LoVo (cell line): ENCODE results near the gene CLMN.
"Not testable (repeated sequence)": the region's sequence is repeated elsewhere in the genome, so short reads cannot be mapped to it uniquely, and the experiment has no call there.

Experiments
- DNase-seq: peaks from one replicate; pipeline ENCODE4 v3.0.0-alpha.2; 2016; ENCODE audit warnings: low spot score

The CLMN gene

GRCh38 chr14:95163666-95164065, 156.0 kb downstream of the CLMN start:
- no peak for DNase-seq

DNA sequence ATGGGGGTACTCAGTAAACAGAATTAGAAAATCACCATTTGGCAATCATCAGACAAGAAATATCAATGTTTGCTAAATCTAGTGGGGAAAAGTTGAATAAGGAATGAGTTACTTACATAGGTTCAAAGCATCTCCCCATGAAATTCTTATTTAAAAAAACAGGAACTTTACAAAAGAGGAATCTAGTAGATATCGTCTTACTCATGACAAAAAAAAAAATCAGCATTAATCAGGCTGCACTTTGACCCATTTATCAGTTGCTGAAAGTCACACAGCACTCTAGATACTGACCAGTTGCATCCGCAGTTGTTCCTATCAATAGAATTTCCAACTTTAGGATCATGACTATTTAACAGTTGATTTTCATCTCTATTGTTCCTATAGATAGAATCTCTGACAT, 156.6 kb downstream of the CLMN start:
- DNase-seq: no peak

- DNase-seq: no peak
Observed at GRCh38 chr14:95162641-95163040, 157.1 kb downstream of the CLMN start.

DNA sequence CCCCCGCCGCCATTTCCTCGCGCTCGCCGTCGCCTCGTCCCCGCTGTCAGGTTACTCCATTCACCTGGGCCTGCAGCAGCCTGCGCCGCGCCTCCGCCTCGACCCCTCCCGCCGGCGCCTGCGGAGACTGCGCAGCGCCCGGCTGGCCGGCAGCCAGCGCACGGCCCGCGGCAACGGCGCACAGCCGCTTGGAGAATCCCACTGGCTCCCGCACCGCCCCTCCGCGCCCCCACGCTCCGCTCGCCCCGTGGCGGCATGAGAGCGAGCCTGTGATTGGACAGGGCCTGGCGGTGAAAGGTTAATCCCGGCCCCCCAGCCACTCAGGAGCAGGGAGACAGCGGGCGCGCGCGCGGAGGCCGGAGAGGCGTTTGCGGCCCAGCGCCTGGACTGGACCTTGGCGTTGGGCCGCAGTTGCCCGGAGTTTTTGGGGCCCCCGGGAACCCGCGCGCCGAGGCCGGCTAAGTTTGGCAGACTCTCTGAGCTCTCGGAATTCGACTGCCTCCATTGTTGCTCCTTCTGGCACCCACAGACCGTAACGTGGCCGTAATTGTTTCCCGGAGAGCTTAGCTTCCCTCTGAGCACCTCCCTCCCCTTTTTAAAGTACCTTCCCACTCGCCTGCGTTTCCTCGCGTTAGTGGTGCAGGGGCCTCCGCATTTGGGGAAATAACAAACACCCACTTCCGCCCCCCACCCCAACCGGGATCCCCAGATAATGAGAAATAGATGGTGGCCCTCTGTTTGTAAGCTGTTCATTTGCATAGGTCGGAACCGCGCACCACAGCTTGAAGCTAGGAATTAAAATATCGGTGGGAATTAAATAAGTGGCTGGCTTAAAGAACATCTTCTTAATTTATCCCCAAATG, 162.2 kb downstream of the CLMN start, which contains the start of gene DICER1:
Gene DICER1 (minus strand): TSS at position 203 of the 863 bp plus-strand sequence. CDS start 24,071 bp downstream, outside the sequence.
- DNase-seq: peak; percentile 91

- DNase-seq: no peak
Observed at GRCh38 chr14:95157048-95157326, 162.7 kb downstream of the CLMN start.

DNA sequence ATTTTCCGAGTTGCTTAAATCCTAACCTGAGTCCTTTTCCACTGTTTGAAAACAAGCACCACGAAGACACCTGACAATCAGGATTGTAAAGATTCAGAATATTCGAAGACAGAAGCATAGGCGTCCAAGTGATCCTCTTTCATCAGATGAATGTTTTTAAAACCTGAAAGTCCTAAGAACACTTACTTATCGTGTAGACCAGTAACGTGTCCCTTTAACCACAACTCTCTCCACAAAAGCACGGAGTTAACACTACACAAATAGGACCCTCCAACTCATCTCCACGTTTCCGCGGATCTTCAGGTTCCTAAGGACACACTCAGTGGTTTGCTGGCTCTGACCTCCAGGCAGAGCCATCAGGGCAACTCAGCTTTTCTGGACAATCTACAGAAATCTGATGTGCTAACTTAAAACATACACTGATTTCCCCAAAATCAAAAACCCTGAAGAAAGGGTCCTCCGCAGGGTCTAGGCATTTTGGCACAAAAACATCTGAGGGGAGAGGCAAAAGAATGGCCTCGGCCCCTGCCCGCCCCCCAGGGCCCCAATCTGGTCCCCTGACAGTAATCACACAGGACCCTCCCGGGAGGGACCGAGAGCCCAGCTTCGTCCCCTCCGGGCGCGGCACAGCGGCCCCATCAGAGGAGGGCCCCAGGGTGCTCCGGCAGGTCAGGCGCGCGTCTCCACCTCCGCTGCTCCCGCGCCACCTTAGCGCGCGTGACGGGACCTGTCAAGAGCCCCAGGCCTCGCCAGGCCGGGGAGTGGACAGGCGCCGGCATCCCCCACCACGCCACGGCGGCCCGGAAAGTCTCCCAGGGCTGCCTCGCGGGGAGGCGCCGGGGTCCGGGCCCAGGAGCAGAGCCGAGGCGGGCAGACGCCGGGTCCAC, 163.3 kb downstream of the CLMN start:
- peak; percentile 28 for DNase-seq

GRCh38 chr14:95155045-95155444, 164.7 kb downstream of the CLMN start:
- no peak for DNase-seq

DNA sequence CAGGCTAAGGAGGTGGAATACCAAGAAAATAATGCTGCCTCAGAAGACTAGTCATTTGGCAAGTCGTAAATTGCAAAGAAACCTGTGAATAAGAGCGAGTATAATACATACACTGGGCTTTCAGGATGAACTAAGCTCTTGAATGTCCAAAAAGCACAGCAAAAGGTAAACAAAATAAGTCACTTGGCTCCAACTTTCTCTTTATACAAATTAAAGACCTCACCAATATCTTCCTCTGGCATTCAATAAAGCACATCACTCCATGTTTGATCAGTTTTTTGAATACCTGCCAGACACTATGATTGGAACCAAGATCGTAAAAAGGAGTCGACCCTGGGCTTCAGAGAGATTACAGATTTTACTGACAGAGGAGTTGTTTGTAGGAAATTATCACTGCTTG, 165.8 kb downstream of the CLMN start:
- DNase-seq: no peak

DNA sequence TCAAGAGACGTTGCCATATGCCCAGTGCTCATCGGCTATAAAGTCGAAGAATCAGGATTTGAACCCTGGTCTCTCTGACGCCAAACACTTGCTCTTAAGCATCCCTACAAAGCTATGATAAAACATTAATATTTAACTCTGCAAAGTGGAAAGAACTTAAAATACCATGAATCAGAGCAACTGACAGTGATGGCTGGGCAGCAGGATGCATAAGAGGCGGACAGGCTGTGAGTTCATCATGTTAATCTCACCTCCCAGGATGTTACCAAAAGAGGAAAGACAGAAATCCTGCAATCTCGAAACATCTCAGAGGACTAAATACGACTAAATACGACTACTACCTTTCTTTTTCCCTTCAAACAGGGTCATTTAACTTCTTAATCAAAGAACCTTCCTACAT, 168.1 kb downstream of the CLMN start:
- DNase-seq: no peak

DNA sequence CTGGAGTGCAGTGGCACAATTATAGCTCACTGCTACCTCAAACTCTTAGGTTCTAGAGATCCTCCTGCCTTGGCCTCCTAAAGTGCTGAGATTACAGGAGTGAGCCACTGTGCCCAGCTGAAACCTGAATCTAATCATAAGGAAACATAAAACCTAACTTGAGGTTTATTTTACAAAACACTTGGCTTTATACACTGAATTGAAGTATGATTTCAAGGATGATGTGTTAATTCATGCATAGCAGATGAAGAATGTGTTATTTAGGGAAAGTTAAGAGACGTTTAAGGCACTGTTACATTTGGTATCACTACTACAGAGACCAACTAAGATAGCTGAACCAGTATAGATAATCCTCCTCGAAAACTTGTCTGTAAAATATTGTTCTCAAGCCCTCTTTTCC, 168.8 kb downstream of the CLMN start:
- DNase-seq: no peak

DNA sequence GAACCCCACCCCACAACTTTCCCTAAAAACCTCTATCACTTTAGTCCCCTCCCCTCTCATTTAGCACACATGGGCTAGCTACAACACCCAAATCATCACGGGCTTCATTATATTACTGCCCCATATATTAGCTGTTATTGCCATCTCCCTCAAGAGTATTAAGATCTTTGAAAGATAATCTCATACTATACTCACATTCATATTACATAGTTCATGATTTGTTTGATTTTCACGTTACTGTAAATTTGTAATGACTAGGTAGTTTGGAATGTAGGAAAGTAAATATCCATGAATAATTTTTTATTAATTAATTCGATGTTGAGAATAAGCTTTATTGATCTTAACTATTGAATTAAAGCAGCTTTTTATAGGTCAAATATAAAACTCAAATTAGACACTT, 170.3 kb downstream of the CLMN start:
- DNase-seq: no peak

DNA sequence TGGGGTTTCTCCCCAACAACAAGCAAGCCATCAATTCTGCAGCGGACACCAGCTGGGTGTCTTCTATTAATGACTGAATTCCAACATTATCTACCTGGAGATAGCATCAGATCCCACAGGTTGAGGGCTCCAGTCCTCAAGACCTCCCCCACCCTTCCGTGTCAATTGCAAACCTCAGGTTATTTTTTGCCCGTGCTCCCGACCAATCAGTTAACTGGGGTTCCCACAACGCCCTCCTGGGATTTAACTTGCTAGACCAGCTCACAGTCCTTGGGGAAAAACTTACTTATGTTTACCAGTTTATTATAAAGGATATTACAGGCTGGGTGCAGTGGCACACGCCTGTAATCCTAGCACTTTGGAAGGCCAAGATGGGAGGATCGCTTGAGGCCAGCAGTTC, 172.1 kb downstream of the CLMN start:
- no peak for DNase-seq

GRCh38 chr14:95146079-95146771, 173.5 kb downstream of the CLMN start:
- DNase-seq: peak; percentile 48

- no peak for DNase-seq
Observed at GRCh38 chr14:95144849-95145248, 174.9 kb downstream of the CLMN start.

- DNase-seq: no peak
Observed at GRCh38 chr14:95143808-95144620, 175.7 kb downstream of the CLMN start.

DNA sequence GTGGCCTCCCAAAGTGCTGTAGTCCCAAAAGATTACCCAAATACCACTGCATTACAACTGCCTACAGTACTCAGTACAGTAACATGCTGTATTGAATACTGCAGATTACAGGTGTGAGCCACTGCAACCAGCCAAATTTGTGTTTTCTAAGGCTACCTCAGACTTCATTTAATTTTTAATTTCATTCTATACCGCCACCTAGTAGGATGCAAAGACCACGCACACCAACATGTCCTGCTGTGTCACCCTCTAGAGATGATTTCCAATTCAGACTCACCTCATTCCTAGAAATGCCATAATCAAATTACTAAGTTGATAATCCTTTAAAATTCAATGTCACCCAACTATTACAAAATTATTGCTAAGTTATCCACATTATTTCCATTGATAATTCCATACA, 177.5 kb downstream of the CLMN start:
- no peak for DNase-seq

- no peak for DNase-seq
Observed at GRCh38 chr14:95141684-95142083, 178.0 kb downstream of the CLMN start.

DNA sequence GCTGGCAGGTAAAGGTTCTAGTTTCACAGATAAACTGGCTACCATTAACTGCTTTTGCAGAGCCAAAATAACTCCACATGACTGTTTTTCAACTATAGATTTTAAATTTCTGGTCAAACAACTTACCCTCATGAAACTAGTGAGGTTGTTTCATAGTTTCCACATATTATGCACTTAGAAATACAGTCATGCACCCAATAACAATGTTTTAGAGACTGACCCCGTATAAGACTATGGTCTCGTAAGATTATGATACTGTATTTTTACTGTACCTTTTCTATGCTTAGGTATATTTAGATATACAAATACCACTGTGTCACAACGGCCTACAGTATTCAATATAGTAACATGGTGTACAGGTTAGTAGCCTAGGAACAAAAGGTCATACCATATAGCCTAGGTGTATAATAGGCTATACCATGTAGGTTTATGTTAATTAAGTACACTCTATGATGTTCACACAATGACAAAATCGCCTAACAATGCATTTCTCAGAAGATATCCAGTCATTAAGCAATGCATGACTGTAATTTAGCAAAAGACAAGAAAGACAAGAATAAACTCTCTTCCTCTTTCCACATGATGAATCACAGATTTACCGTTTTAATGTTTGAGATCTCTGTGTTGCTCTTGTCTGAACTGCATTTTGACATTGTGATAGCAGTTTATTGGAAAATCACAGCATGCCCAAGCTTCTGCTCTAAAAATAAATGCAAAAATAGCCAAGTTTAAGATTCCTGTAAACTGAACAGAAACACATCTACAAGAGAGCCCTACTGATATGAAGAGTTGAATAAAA, 179.4 kb downstream of the CLMN start:
- no peak for DNase-seq

DNA sequence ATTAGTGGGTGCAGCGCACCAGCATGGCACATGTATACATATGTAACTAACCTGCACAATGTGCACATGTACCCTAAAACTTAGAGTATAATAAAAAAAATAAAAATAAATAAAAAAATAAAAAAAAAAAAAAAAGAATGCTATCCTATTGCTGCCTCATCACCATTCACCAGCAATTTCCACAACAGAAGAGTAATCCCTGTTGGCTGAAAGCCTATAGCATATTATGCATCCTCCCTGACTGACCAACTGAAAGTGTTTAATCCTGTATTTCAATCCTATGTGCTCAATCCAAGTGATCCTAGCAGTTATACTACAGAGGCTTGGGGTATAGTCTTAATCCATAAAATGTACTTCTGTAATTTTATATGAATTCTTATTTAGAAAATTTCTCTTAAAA, 180.8 kb downstream of the CLMN start:
- DNase-seq: no peak

DNA sequence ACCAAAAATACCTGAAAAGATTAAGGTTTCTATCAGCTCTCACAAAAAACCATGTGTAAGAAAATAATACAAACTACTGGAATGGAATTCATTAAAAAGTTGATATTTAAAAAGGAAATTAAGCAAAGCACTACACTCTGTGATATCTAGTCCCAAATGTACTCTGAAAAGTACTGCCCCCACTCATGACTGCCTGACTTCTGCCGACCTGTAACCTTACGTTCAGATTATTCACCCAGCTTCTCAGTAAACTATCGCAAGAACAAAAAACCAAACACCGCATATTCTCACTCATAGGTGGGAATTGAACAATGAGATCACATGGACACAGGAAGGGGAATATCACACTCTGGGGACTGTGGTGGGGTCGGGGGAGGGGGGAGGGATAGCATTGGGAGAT, 181.3 kb downstream of the CLMN start:
- DNase-seq: not testable (repeated sequence)

DNA sequence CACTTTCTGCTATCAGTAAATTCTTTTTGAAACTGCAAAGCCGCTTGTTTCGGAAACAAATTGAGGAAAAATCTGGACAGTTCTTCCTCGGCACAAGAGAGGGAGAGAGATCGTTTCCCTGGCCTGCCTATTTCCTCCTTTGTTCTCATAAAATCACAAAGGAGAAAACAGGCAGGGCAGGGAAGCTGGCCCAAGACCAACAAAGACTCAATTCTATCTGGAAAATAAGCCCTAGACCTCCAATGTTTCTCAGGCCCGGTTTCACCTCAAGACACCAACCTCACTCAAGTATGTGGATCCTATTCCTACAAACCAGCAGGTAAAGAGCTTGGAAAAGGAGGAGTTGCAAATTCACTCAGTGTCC, 181.9 kb downstream of the CLMN start:
- DNase-seq: peak; percentile 51
